CD4-positive, alpha-beta memory T cell (primary cell): ENCODE data around the gene ADPRHL1. TPM values are rescaled to one million over a fixed set of nuclear protein-coding genes. Genes with fewer than 3 reads are reported as not detected.
"Not testable (repeated sequence)": the region's sequence is repeated elsewhere in the genome, so short reads cannot be mapped to it uniquely, and the experiment has no call there.

ENCODE experiments used
- CTCF ChIA-PET: fragments of 350-600 bp; sonication (Branson Sonifier 250); formaldehyde crosslinking; loops from one replicate; lab custom pipeline; 2021; ENCODE audit warnings: inconsistent platforms; ENCODE audit not compliant: partially characterized antibody; lab: Charles Lee
- POLR2A ChIA-PET: fragments of 350-600 bp; sonication (Branson Sonifier 250); formaldehyde crosslinking; loops from one replicate; lab custom pipeline; 2021; ENCODE audit not compliant: partially characterized antibody; lab: Charles Lee
- DNase-seq, 5 donors: peaks; one replicate each; pipeline versions ENCODE4 v3.0.0 to v3.0.0-alpha.2; 2020 to 2022; ENCODE audit warnings: mixed read lengths in 1 of 5
- H3K27ac ChIP-seq: one replicate; pipeline ENCODE4 v1.7.0; 2013; ENCODE audit warnings: low read depth, low read length
- H3K27me3 ChIP-seq: 2 replicates; pipeline ENCODE4 v1.7.0; 2013; ENCODE audit warnings: mild to moderate bottlenecking, low read length, moderate library complexity; ENCODE audit not compliant: insufficient read depth
- H3K36me3 ChIP-seq: 2 replicates; pipeline ENCODE4 v1.7.0; 2013; ENCODE audit warnings: mild to moderate bottlenecking, low read length, moderate library complexity; ENCODE audit not compliant: insufficient read depth
- H3K4me1 ChIP-seq: 2 replicates; pipeline ENCODE4 v1.7.0; 2013; ENCODE audit warnings: mild to moderate bottlenecking, low read length, moderate library complexity; ENCODE audit not compliant: insufficient read depth
- H3K4me3 ChIP-seq, 2 donors: one replicate each; pipeline ENCODE4 v1.7.0; 2013; ENCODE audit warnings: low read length in 2 of 2, mild to moderate bottlenecking in 1 of 2
- H3K9me3 ChIP-seq, 2 donors: one replicate each; pipeline ENCODE4 v1.7.0; 2013; ENCODE audit warnings: low read length in 2 of 2, control low read depth in 1 of 2; ENCODE audit not compliant: control insufficient read depth in 1 of 2
- H3K27ac Mint-ChIP-seq, 7 donors: one replicate each; pipeline ENCODE4 v1.8.0; 2020 to 2021; ENCODE audit warnings: mixed read lengths in 7 of 7, mild to moderate bottlenecking in 6 of 7, inconsistent platforms in 3 of 7, moderate library complexity in 3 of 7
- H3K27me3 Mint-ChIP-seq, 2 donors: one replicate each; pipeline ENCODE4 v1.8.0; 2020 to 2021; ENCODE audit warnings: mixed read lengths in 2 of 2
- H3K36me3 Mint-ChIP-seq, 2 donors: one replicate each; pipeline ENCODE4 v1.8.0; 2020 to 2021; ENCODE audit warnings: mixed read lengths in 2 of 2, inconsistent platforms in 1 of 2, mild to moderate bottlenecking in 1 of 2
- H3K4me1 Mint-ChIP-seq, 4 donors: one replicate each; pipeline ENCODE4 v1.8.0; 2020 to 2021; ENCODE audit warnings: mixed read lengths in 4 of 4, mild to moderate bottlenecking in 1 of 4
- H3K4me3 Mint-ChIP-seq, 8 donors: one replicate each; pipeline ENCODE4 v1.8.0; 2020 to 2021; ENCODE audit warnings: mixed read lengths in 8 of 8, mild to moderate bottlenecking in 7 of 8, moderate library complexity in 6 of 8, inconsistent platforms in 3 of 8
- H3K9me3 Mint-ChIP-seq, 8 donors: one replicate each; pipeline ENCODE4 v1.8.0; 2020 to 2021; ENCODE audit warnings: mixed read lengths in 8 of 8, mild to moderate bottlenecking in 5 of 8, inconsistent platforms in 3 of 8, moderate library complexity in 1 of 8
- intact Hi-C: fragments of 100-400 bp; cut with micrococcal nuclease; formaldehyde crosslinking; loops from one replicate; pipeline ENCODE4 v1.15.1; 2023
- polyA plus RNA-seq, 2 donors: library from polyadenylated mRNA; unstranded; fragments of 300-500 nt; fragmentation: Illumina TruSeq; gene quantifications; one replicate each; pipeline ENCODE4 v1.2.3, GENCODE V29; 2021
- total RNA-seq, 2 experiments: library from RNA; stranded (reverse); gene quantifications; one replicate each; pipeline ENCODE4 v1.2.3, GENCODE V29; 2021

ADPRHL1 gene
- total and polyA plus RNA-seq, 4 experiments from 2014 or later = 0.09 to 1.5 (median 1.3) TPM; not detected in 1

GRCh38 chr13:113373811-113374485, 79.3 kb downstream of the ADPRHL1 start:
- Histone ChIP-seq H3K4me3 (no peak overlapping the region), H3K27me3 (no peaks in the 10 kb centered on the region), H3K36me3 (no peaks in the 10 kb centered on the region), H3K4me1 (no peaks in the 10 kb centered on the region), H3K9me3 (no peaks in the 10 kb centered on the region), H3K27ac (no peak overlapping the region)
- H3K4me3 Mint-ChIP-seq = no peak overlapping the region
- H3K9me3 Mint-ChIP-seq = no peaks in the 10 kb centered on the region
- POLR2A ChIA-PET = no interaction called here
- H3K27ac Mint-ChIP-seq = no peak overlapping the region
- no peaks in the 10 kb centered on the region for H3K4me1 Mint-ChIP-seq
- H3K36me3 Mint-ChIP-seq = no peaks in the 10 kb centered on the region
- peaks cover 3 to 10% of the 10 kb centered on the region in 2 donors for H3K27me3 Mint-ChIP-seq
- no peak for DNase-seq
- CTCF ChIA-PET = no interaction called here
- intact Hi-C loops = no loop called here

GRCh38 chr13:113371701-113372100, 81.6 kb downstream of the ADPRHL1 start:
- H3K27me3 ChIP-seq, H3K9me3 Mint-ChIP-seq, H3K4me3 Mint-ChIP-seq, H3K27ac Mint-ChIP-seq, CTCF ChIA-PET, DNase-seq, H3K36me3 ChIP-seq, POLR2A ChIA-PET, H3K36me3 Mint-ChIP-seq, H3K4me1 Mint-ChIP-seq, H3K4me1 ChIP-seq, H3K27me3 Mint-ChIP-seq, H3K9me3 ChIP-seq, H3K4me3 ChIP-seq, H3K27ac ChIP-seq, intact Hi-C loops: not testable (repeated sequence)

GRCh38 chr13:113371061-113371460, 82.2 kb downstream of the ADPRHL1 start:
- no peak for DNase-seq
- intact Hi-C loops = no loop called here
- H3K9me3 ChIP-seq = no peaks in the 10 kb centered on the region
- ChIA-PET POLR2A (no interaction called here), CTCF (no interaction called here)
- no peaks in the 10 kb centered on the region for H3K36me3 ChIP-seq
- Mint-ChIP-seq H3K9me3 (no peaks in the 10 kb centered on the region), H3K4me3 (no peak overlapping the region), H3K27me3 (peaks cover 0 to 10% of the 10 kb centered on the region in 2 donors), H3K4me1 (no peaks in the 10 kb centered on the region), H3K36me3 (no peaks in the 10 kb centered on the region), H3K27ac (peak overlapping the region in 1 of 7 donors; percentile 35)
- H3K27me3 ChIP-seq = no peaks in the 10 kb centered on the region
- no peak overlapping the region for H3K4me3 ChIP-seq
- H3K4me1 ChIP-seq = no peaks in the 10 kb centered on the region
- no peak overlapping the region for H3K27ac ChIP-seq

- H3K9me3 Mint-ChIP-seq = no peaks in the 10 kb centered on the region
- Histone ChIP-seq H3K36me3 (no peaks in the 10 kb centered on the region), H3K27ac (no peak overlapping the region), H3K9me3 (no peaks in the 10 kb centered on the region), H3K27me3 (peaks cover 5% of the 10 kb centered on the region), H3K4me3 (no peak overlapping the region), H3K4me1 (no peaks in the 10 kb centered on the region)
- H3K4me3 Mint-ChIP-seq = no peak overlapping the region
- H3K27ac Mint-ChIP-seq = no peak overlapping the region
- ChIA-PET POLR2A (no interaction called here), CTCF (no interaction called here)
- DNase-seq = no peak
- intact Hi-C loops = no loop called here
- H3K27me3 Mint-ChIP-seq = peaks cover 6 to 9% of the 10 kb centered on the region in 2 donors
- H3K36me3 Mint-ChIP-seq = no peaks in the 10 kb centered on the region
- peaks cover 0 to 6% (median 2%) of the 10 kb centered on the region in 4 donors for H3K4me1 Mint-ChIP-seq
Observed at GRCh38 chr13:113369881-113370280, 83.4 kb downstream of the ADPRHL1 start.

GRCh38 chr13:113369189-113369588, 84.1 kb downstream of the ADPRHL1 start:
- intact Hi-C loops = no loop called here
- H3K4me1 Mint-ChIP-seq = peaks cover 0 to 6% (median 2%) of the 10 kb centered on the region in 4 donors
- H3K36me3 Mint-ChIP-seq = no peaks in the 10 kb centered on the region
- no peak overlapping the region for H3K4me3 Mint-ChIP-seq
- Histone ChIP-seq H3K27me3 (peaks cover 9% of the 10 kb centered on the region), H3K9me3 (no peaks in the 10 kb centered on the region), H3K36me3 (no peaks in the 10 kb centered on the region), H3K4me1 (no peaks in the 10 kb centered on the region), H3K4me3 (no peak overlapping the region), H3K27ac (no peak overlapping the region)
- no peak for DNase-seq
- H3K27ac Mint-ChIP-seq = no peak overlapping the region
- ChIA-PET CTCF (no interaction called here), POLR2A (interaction anchor here (0.6 kb wide), 1 partner anchor 13 kb away, joined by 4 read pairs; no protein-coding TSS in a partner anchor)
- no peaks in the 10 kb centered on the region for H3K9me3 Mint-ChIP-seq
- H3K27me3 Mint-ChIP-seq = peaks cover 5 to 6% of the 10 kb centered on the region in 2 donors

GRCh38 chr13:113368353-113368752, 84.9 kb downstream of the ADPRHL1 start:
- intact Hi-C loops, H3K36me3 Mint-ChIP-seq, H3K9me3 ChIP-seq, H3K4me3 ChIP-seq, H3K27ac ChIP-seq, H3K27me3 ChIP-seq, H3K36me3 ChIP-seq, POLR2A ChIA-PET, H3K4me1 ChIP-seq, DNase-seq, H3K27ac Mint-ChIP-seq, H3K27me3 Mint-ChIP-seq, H3K4me1 Mint-ChIP-seq, CTCF ChIA-PET, H3K9me3 Mint-ChIP-seq, H3K4me3 Mint-ChIP-seq: not testable (repeated sequence)

GRCh38 chr13:113367771-113368170, 85.5 kb downstream of the ADPRHL1 start:
- peaks cover 10% of the 10 kb centered on the region for H3K27me3 ChIP-seq
- H3K27ac Mint-ChIP-seq = no peak overlapping the region
- H3K4me1 ChIP-seq = no peaks in the 10 kb centered on the region
- no peak for DNase-seq
- CTCF ChIA-PET = no interaction called here
- H3K4me3 ChIP-seq = no peak overlapping the region
- no peak overlapping the region for H3K4me3 Mint-ChIP-seq
- intact Hi-C loops = no loop called here
- no peak overlapping the region for H3K27ac ChIP-seq
- H3K4me1 Mint-ChIP-seq = peaks cover under 1 to 7% (median 3%) of the 10 kb centered on the region in 4 donors
- H3K36me3 ChIP-seq = no peaks in the 10 kb centered on the region
- H3K9me3 ChIP-seq = no peaks in the 10 kb centered on the region
- H3K9me3 Mint-ChIP-seq = no peaks in the 10 kb centered on the region
- no peaks in the 10 kb centered on the region for H3K36me3 Mint-ChIP-seq
- peaks cover 4 to 6% of the 10 kb centered on the region in 2 donors for H3K27me3 Mint-ChIP-seq
- POLR2A ChIA-PET = no interaction called here
